ENCODE data around the gene SHTN1.

The SHTN1 gene

GRCh38 chr10:116891208-116891607 is 113.8 kb downstream of the SHTN1 start:
- H3K9me3 ChIP-seq (ENCODE audit: control insufficient read depth, insufficient read depth, low read depth, low read length), result no peaks in the 10 kb centered on the region
- no peak overlapping the region for H3K9ac ChIP-seq (ENCODE audit: low read length)
- peaks cover 35% of the 10 kb centered on the region for H3K4me1 ChIP-seq (ENCODE audit: control insufficient read depth, insufficient read depth, low read length)
- no peaks in the 10 kb centered on the region for H3K27me3 ChIP-seq (ENCODE audit: control insufficient read depth, insufficient read depth, low read length)
- H3K36me3 ChIP-seq (ENCODE audit: control insufficient read depth, insufficient read depth, low read length), result no peaks in the 10 kb centered on the region
- no peak overlapping the region for H3K27ac ChIP-seq (ENCODE audit: low read depth, low read length)
- H3K4me3 ChIP-seq (ENCODE audit: low read depth, low read length), result no peak overlapping the region

GRCh38 chr10:116889066-116889465 is 115.9 kb downstream of the SHTN1 start:
- no peaks in the 10 kb centered on the region for H3K9me3 ChIP-seq (ENCODE audit: control insufficient read depth, insufficient read depth, low read depth, low read length)
- H3K27me3 ChIP-seq (ENCODE audit: control insufficient read depth, insufficient read depth, low read length), result no peaks in the 10 kb centered on the region
- no peaks in the 10 kb centered on the region for H3K36me3 ChIP-seq (ENCODE audit: control insufficient read depth, insufficient read depth, low read length)
- peak overlapping the region; percentile 50; the same call in 1 of the 2 replicates for H3K27ac ChIP-seq (ENCODE audit: low read depth, low read length)
- peaks cover 36% of the 10 kb centered on the region for H3K4me1 ChIP-seq (ENCODE audit: control insufficient read depth, insufficient read depth, low read length)
- no peak overlapping the region for H3K4me3 ChIP-seq (ENCODE audit: low read depth, low read length)
- peak overlapping the region; percentile 9 for H3K9ac ChIP-seq (ENCODE audit: low read length)

- Histone ChIP-seq H3K4me1 (ENCODE audit: control insufficient read depth, insufficient read depth, low read length) (peaks cover 36% of the 10 kb centered on the region), H3K27ac (ENCODE audit: low read depth, low read length) (peak overlapping the region; percentile 50; the same call in 1 of the 2 replicates), H3K4me3 (ENCODE audit: low read depth, low read length) (no peak overlapping the region), H3K9ac (ENCODE audit: low read length) (peak overlapping the region; percentile 9), H3K27me3 (ENCODE audit: control insufficient read depth, insufficient read depth, low read length) (no peaks in the 10 kb centered on the region), H3K9me3 (ENCODE audit: control insufficient read depth, insufficient read depth, low read depth, low read length) (no peaks in the 10 kb centered on the region), H3K36me3 (ENCODE audit: control insufficient read depth, insufficient read depth, low read length) (no peaks in the 10 kb centered on the region)
Observed at GRCh38 chr10:116888380-116889055, 116.5 kb downstream of the SHTN1 start.

GRCh38 chr10:116886772-116887171 is 118.2 kb downstream of the SHTN1 start:
- Histone ChIP-seq H3K27ac (ENCODE audit: low read depth, low read length) (no peak overlapping the region), H3K9me3 (ENCODE audit: control insufficient read depth, insufficient read depth, low read depth, low read length) (no peaks in the 10 kb centered on the region), H3K36me3 (ENCODE audit: control insufficient read depth, insufficient read depth, low read length) (no peaks in the 10 kb centered on the region), H3K4me1 (ENCODE audit: control insufficient read depth, insufficient read depth, low read length) (peaks cover 31% of the 10 kb centered on the region), H3K9ac (ENCODE audit: low read length) (peak overlapping the region; percentile 15), H3K27me3 (ENCODE audit: control insufficient read depth, insufficient read depth, low read length) (no peaks in the 10 kb centered on the region), H3K4me3 (ENCODE audit: low read depth, low read length) (no peak overlapping the region)

GRCh38 chr10:116882639-116883038 is 122.3 kb downstream of the SHTN1 start:
- Histone ChIP-seq H3K27me3 (ENCODE audit: control insufficient read depth, insufficient read depth, low read length) (no peaks in the 10 kb centered on the region), H3K4me1 (ENCODE audit: control insufficient read depth, insufficient read depth, low read length) (peaks cover 24% of the 10 kb centered on the region), H3K36me3 (ENCODE audit: control insufficient read depth, insufficient read depth, low read length) (no peaks in the 10 kb centered on the region), H3K9me3 (ENCODE audit: control insufficient read depth, insufficient read depth, low read depth, low read length) (no peaks in the 10 kb centered on the region), H3K27ac (ENCODE audit: low read depth, low read length) (no peak overlapping the region), H3K9ac (ENCODE audit: low read length) (no peak overlapping the region), H3K4me3 (ENCODE audit: low read depth, low read length) (no peak overlapping the region)

GRCh38 chr10:116880716-116881482 is 124.1 kb downstream of the SHTN1 start:
- Histone ChIP-seq H3K27me3 (ENCODE audit: control insufficient read depth, insufficient read depth, low read length) (no peaks in the 10 kb centered on the region), H3K27ac (ENCODE audit: low read depth, low read length) (no peak overlapping the region), H3K9ac (ENCODE audit: low read length) (no peak overlapping the region), H3K4me3 (ENCODE audit: low read depth, low read length) (no peak overlapping the region), H3K36me3 (ENCODE audit: control insufficient read depth, insufficient read depth, low read length) (no peaks in the 10 kb centered on the region), H3K4me1 (ENCODE audit: control insufficient read depth, insufficient read depth, low read length) (peaks cover 11% of the 10 kb centered on the region), H3K9me3 (ENCODE audit: control insufficient read depth, insufficient read depth, low read depth, low read length) (no peaks in the 10 kb centered on the region)

GRCh38 chr10:116879817-116880216 is 125.2 kb downstream of the SHTN1 start:
- H3K9me3 ChIP-seq (ENCODE audit: control insufficient read depth, insufficient read depth, low read depth, low read length), result no peaks in the 10 kb centered on the region
- peaks cover 11% of the 10 kb centered on the region for H3K4me1 ChIP-seq (ENCODE audit: control insufficient read depth, insufficient read depth, low read length)
- H3K4me3 ChIP-seq (ENCODE audit: low read depth, low read length), result no peak overlapping the region
- no peaks in the 10 kb centered on the region for H3K27me3 ChIP-seq (ENCODE audit: control insufficient read depth, insufficient read depth, low read length)
- no peak overlapping the region for H3K9ac ChIP-seq (ENCODE audit: low read length)
- no peak overlapping the region for H3K27ac ChIP-seq (ENCODE audit: low read depth, low read length)
- H3K36me3 ChIP-seq (ENCODE audit: control insufficient read depth, insufficient read depth, low read length), result no peaks in the 10 kb centered on the region

- Histone ChIP-seq H3K27me3 (ENCODE audit: control insufficient read depth, insufficient read depth, low read length) (no peaks in the 10 kb centered on the region), H3K9ac (ENCODE audit: low read length) (no peak overlapping the region), H3K4me3 (ENCODE audit: low read depth, low read length) (no peak overlapping the region), H3K9me3 (ENCODE audit: control insufficient read depth, insufficient read depth, low read depth, low read length) (no peaks in the 10 kb centered on the region), H3K4me1 (ENCODE audit: control insufficient read depth, insufficient read depth, low read length) (peaks cover 25% of the 10 kb centered on the region), H3K27ac (ENCODE audit: low read depth, low read length) (no peak overlapping the region), H3K36me3 (ENCODE audit: control insufficient read depth, insufficient read depth, low read length) (no peaks in the 10 kb centered on the region)
Observed at GRCh38 chr10:116878123-116878522, 126.9 kb downstream of the SHTN1 start.

- Histone ChIP-seq H3K9me3 (ENCODE audit: control insufficient read depth, insufficient read depth, low read depth, low read length) (peaks cover 1% of the 10 kb centered on the region; the same call in 1 of the 2 replicates), H3K4me1 (ENCODE audit: control insufficient read depth, insufficient read depth, low read length) (peaks cover 29% of the 10 kb centered on the region), H3K36me3 (ENCODE audit: control insufficient read depth, insufficient read depth, low read length) (no peaks in the 10 kb centered on the region), H3K27ac (ENCODE audit: low read depth, low read length) (no peak overlapping the region), H3K9ac (ENCODE audit: low read length) (no peak overlapping the region), H3K27me3 (ENCODE audit: control insufficient read depth, insufficient read depth, low read length) (no peaks in the 10 kb centered on the region), H3K4me3 (ENCODE audit: low read depth, low read length) (no peak overlapping the region)
Observed at GRCh38 chr10:116877391-116877790, 127.6 kb downstream of the SHTN1 start.

- Histone ChIP-seq H3K36me3 (ENCODE audit: control insufficient read depth, insufficient read depth, low read length) (no peaks in the 10 kb centered on the region), H3K27ac (ENCODE audit: low read depth, low read length) (no peak overlapping the region), H3K9me3 (ENCODE audit: control insufficient read depth, insufficient read depth, low read depth, low read length) (peaks cover 6% of the 10 kb centered on the region), H3K27me3 (ENCODE audit: control insufficient read depth, insufficient read depth, low read length) (no peaks in the 10 kb centered on the region), H3K4me1 (ENCODE audit: control insufficient read depth, insufficient read depth, low read length) (peaks cover 29% of the 10 kb centered on the region), H3K9ac (ENCODE audit: low read length) (no peak overlapping the region), H3K4me3 (ENCODE audit: low read depth, low read length) (no peak overlapping the region)
Observed at GRCh38 chr10:116875897-116876296, 129.1 kb downstream of the SHTN1 start.

- H3K9me3 ChIP-seq (ENCODE audit: control insufficient read depth, insufficient read depth, low read depth, low read length), result peaks cover 6% of the 10 kb centered on the region
- no peaks in the 10 kb centered on the region for H3K27me3 ChIP-seq (ENCODE audit: control insufficient read depth, insufficient read depth, low read length)
- no peak overlapping the region for H3K9ac ChIP-seq (ENCODE audit: low read length)
Observed at GRCh38 chr10:116873134-116873533, 131.9 kb downstream of the SHTN1 start.

More at GRCh38 chr10:116873134-116873533, 131.9 kb downstream of the SHTN1 start:
- Histone ChIP-seq H3K27ac (ENCODE audit: low read depth, low read length) (no peak overlapping the region), H3K4me1 (ENCODE audit: control insufficient read depth, insufficient read depth, low read length) (peaks cover 26% of the 10 kb centered on the region), H3K4me3 (ENCODE audit: low read depth, low read length) (no peak overlapping the region), H3K36me3 (ENCODE audit: control insufficient read depth, insufficient read depth, low read length) (no peaks in the 10 kb centered on the region)

Measured in HUES6 (cell line).